NCI-H748 (cell line): ENCODE data around the gene AUH.
A peak's percentile ranks its signal among the peaks of the same experiment; 100 is the strongest.
"Not testable (repeated sequence)": the region's sequence is repeated elsewhere in the genome, so short reads cannot be mapped to it uniquely, and the experiment has no call there.

ENCODE experiments used
- DNase-seq: peaks from one replicate; lab custom pipeline; 2025; ENCODE audit not compliant: unreplicated experiment; lab: John Stamatoyannopoulos, UW

The AUH gene, protein sequence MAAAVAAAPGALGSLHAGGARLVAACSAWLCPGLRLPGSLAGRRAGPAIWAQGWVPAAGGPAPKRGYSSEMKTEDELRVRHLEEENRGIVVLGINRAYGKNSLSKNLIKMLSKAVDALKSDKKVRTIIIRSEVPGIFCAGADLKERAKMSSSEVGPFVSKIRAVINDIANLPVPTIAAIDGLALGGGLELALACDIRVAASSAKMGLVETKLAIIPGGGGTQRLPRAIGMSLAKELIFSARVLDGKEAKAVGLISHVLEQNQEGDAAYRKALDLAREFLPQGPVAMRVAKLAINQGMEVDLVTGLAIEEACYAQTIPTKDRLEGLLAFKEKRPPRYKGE

GRCh38 chr9:91361291-91362050 is at the start of gene AUH:
Gene AUH (minus strand): TSS chr9:91361918. CDS start chr9:91361889, 29 bp downstream.
- peak; percentile 87 for DNase-seq

GRCh38 chr9:91411096-91411771 is 49.5 kb upstream of the AUH start:
- DNase-seq: no peak

GRCh38 chr9:91410161-91410560 is 48.4 kb upstream of the AUH start:
- no peak for DNase-seq

- no peak for DNase-seq
Observed at GRCh38 chr9:91408475-91408874, 46.8 kb upstream of the AUH start.

- DNase-seq: no peak
Observed at GRCh38 chr9:91407580-91408318, 46.0 kb upstream of the AUH start.

- no peak for DNase-seq
Observed at GRCh38 chr9:91405343-91406077, 43.8 kb upstream of the AUH start.

- no peak for DNase-seq
Observed at GRCh38 chr9:91403665-91404543, 42.2 kb upstream of the AUH start.

DNA sequence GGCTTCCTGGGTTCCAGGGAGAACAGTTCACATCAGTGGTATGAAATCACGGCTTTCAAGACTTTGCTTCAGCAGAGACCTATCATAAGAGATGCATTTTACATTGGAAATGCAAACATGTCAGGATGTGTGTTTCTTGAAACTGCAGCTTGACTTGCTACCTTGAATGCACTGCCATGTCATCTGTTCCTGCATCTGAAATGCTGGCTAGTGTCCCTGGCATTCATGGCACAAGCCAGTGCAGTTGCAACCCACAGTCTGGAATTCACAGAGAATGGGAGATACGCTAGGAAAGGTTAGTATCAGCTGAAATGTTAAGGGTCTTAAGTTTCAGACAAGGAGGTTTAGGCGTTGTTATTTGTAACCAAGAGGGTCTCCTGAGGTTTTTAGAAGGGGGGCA is 37.2 kb upstream of the AUH start:
- no peak for DNase-seq

DNA sequence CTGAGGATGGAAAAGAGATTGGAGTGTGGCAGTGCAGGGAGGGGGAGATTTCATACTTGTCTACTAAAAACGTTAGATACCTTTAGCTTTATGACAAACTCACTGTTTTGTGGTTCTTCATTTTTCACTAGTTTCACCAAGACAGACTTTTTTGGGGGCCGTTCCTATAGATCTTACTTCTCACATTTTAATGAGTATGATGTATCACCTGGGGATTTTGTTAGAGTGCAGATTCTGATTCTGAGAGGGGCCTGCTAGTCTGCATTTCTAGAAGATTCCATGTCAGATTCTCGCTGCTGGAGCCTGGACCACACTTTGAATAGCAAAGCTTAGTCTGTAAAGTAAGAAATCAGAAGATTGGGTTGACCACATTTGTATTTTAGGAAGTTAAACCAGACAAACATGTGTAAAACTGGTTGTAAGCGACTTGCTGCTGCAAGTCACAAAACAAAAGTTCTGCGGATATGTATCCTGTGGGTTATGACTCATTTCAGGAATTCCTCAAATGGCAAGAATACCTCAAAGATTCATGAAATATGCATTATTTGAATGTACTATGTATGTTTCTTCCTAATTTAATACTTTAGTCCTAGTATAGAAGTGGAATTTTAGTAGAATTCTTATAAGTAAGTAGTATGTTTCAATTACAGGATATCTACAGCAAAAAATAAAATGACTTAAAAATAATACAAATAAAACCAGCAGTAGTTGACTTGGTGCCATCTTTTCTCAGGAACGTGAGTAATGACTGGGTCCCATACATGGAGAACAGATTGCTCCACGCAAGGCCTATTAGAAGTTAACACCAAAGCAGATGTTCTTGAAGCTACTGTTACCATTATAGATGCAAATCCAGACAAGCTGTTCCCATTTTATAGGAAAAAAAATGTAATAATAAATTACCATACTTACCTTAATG is 34.1 kb upstream of the AUH start:
- DNase-seq: no peak

- no peak for DNase-seq
Observed at GRCh38 chr9:91395106-91395552, 33.4 kb upstream of the AUH start.

GRCh38 chr9:91393826-91394225 is 32.1 kb upstream of the AUH start:
- no peak for DNase-seq

- no peak for DNase-seq
Observed at GRCh38 chr9:91392435-91392834, 30.7 kb upstream of the AUH start.

DNA sequence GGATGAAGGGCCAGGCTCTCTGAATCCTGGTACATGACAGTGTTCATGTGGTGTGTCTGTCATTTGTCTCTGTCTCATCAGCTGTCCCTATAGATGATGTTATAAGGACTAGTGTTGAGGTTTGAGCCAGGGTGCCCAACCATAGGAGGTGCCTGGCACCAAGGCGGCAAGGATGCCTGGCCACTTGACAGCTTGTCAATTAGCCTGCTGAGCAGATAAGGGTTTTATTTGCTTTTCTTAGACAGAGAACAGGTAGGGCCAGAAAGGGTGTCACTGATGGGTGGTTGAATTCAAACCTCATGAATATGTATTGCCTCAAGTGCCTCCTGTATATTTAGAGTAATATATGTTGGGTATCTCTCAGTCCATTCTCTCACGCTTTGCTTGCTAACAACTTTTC is 30.1 kb upstream of the AUH start:
- DNase-seq: peak; percentile 31

DNA sequence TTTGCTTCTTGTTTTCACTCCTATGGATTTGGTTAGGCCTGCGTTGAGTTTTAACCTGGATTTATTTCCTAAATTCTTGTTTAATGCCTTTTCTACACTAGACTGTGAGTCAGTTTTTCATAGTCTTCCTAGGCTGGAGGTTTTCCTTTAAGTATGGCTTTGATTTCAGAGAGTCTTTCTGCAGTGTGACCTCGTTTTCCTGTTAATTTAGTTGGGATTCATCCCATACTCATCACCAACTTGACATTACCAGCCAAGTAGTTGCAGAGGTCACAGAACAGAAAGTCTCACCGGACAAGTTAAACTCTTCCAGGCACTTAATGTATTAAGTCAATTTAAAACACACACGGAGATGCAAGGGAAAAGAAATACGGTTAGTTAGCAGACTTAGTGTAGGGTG is 29.7 kb upstream of the AUH start:
- no peak for DNase-seq

DNA sequence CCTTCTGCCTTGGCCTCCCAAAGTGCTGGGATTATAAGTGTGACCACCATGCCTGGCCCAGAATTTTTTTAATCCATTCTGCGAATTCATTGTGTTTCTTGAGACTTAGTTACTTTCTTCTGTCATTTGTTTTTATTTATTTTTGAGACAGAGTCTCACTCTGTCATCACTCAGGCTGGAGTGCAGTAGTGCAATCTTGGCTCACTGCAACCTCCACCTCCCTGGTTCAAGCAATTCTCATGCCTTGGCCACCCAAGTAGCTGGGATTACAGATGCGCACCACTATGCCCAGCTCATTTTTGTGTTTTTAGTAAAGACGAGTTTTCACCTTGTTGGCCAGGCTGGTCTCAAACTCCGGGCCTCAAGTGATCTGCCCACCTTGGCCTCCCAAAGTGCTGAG is 28.0 kb upstream of the AUH start:
- DNase-seq: not testable (repeated sequence)

DNA sequence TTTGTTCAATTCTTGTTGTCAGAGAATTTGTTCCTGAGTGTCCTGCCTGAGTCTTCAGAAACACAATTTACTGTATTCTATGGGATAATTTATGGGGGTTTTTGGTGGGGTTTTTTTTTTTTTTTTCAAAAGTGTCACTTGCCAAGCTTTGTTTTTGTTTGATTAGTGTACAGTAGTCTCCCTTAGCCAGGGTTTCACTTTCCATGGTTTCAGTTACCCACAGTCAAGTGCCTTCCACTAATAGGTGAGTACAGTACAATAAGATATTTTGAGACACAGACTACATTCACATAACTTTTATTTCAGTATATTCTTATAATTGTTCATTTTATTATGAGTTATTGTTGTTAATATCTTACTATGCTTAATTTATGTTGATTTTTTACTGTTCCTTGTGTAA is 25.0 kb upstream of the AUH start:
- no peak for DNase-seq

GRCh38 chr9:91384954-91385353 is 23.2 kb upstream of the AUH start:
- no peak for DNase-seq

DNA sequence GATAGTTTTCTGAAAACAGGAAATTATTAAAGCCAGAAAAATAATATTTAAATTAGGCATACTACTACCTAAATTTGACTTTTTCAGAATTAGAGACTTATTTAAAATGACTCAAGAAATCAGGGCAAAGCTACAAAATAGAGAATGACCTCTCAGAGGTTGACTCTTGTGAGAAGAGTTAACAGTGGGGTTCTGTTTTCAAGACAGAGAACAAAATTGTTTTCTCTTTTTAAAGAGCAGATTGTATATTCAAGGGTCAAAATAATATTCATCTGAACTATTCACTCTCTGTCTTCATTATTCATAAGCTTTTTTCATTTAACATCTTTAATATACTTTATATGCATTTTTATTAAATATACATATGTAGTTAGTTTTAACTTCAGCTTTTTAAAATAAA is 21.9 kb upstream of the AUH start:
- no peak for DNase-seq
